GM12874 (cell line): ENCODE data around the gene COL8A1.
A peak's percentile ranks its signal among the peaks of the same experiment; 100 is the strongest.

ENCODE experiments used
- CTCF ChIP-seq: IDR thresholded peaks from 2 replicates; pipeline ENCODE4 v1.5.1; 2011; ENCODE audit warnings: low read depth, mild to moderate bottlenecking, control low read depth, low read length, moderate library complexity; ENCODE audit not compliant: insufficient read depth

The COL8A1 gene

GRCh38 chr3:99751649-99752048, 113.3 kb downstream of the COL8A1 start:
- TF ChIP-seq CTCF, result no peak

GRCh38 chr3:99753268-99753975, 115.0 kb downstream of the COL8A1 start:
- TF ChIP-seq CTCF, result peak; percentile 58

GRCh38 chr3:99755831-99756230, 117.4 kb downstream of the COL8A1 start:
- no peak for TF ChIP-seq CTCF

- no peak for TF ChIP-seq CTCF
Measured at GRCh38 chr3:99757966-99758365, 119.6 kb downstream of the COL8A1 start.

GRCh38 chr3:99758502-99759177, 120.2 kb downstream of the COL8A1 start:
- TF ChIP-seq CTCF, result no peak

- TF ChIP-seq CTCF, result no peak
Measured at GRCh38 chr3:99760031-99760430, 121.6 kb downstream of the COL8A1 start.

- TF ChIP-seq CTCF, result no peak
Measured at GRCh38 chr3:99760629-99761028, 122.2 kb downstream of the COL8A1 start.
